Measurements from ENCODE around the gene OSBP2. TPM values are rescaled to one million over a fixed set of nuclear protein-coding genes. Genes with fewer than 3 reads are reported as not detected.

The OSBP2 gene
- polyA plus RNA-seq, 2 of the 4 experiments (the other 2 are of a cell fraction) = 2.7 to 6.0 TPM

DNA sequence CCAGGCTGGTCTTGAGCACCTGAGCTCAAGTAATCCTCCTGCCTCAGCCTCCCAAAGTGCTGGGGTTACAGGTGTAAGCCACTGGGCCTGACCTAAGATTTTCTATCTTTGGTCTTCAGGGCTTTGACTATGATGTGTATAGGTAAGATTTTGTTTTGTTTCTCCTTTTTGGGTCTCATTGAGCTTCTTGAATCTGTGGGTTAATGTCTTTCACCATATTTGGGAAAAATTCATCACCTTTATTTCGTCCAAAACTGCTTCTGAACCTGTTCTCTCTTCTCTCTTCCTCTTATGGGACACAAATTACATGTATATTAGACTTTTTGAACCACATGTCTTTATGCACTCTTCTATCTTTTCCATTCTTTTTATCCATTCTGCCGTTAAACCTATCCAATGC is 100.4 kb downstream of the OSBP2 start:
- POLR2A ChIA-PET = no interaction called here
- 57% methylated on average over 2 of the region's 2 CpGs for WGBS (ENCODE audit: missing lambda C conversion rate)

DNA sequence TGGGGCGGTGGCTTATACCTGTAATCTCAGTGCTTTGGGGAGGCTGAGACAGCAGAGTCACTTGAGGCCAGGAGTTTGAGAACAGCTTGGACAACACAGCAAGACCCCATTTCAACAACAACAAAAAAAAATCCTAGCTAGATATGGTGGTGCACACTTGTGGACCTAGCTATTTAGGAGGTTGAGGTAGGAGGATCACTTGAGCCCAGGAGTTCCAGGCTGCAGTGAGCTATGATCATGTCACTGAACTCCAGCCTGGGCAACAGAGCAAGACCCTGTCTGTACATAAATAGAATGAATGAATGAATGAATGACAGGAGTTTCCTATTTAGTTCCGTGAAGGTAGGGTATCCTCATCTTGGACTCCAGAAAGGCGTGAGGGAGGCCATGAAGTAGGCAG is 107.0 kb downstream of the OSBP2 start:
- no peak overlapping the region; the same call in 2 of the 3 replicates for H3K4me2 ChIP-seq
- FAIRE-seq (no peak), ATAC-seq (no peak), DNase-seq (ENCODE audit: low read depth in 1 of 2, low spot score in 1 of 2) (no peak)
- no peak overlapping the region for H3K4me3 ChIP-seq
- no peak overlapping the region for H3K27ac ChIP-seq
- TF ChIP-seq POLR2A (IDR thresholded peaks at IDR 0.05; ENCODE audit: low read length) (no peak), EHMT2 (IDR thresholded peaks at IDR 0.05; ENCODE audit: low read depth) (no peak), NFE2L2 (conservative IDR thresholded peaks at IDR 0.05; ENCODE audit: low read length) (no peak), JUN (IDR thresholded peaks at IDR 0.05) (no peak), MAFK (IDR thresholded peaks at IDR 0.05; ENCODE audit: partially characterized antibody) (no peak), FOSL2 (IDR thresholded peaks at IDR 0.05) (no peak), FOSL2 (CRISPR knock-in tag; IDR thresholded peaks at IDR 0.05) (no peak), EHF (CRISPR knock-in tag; IDR thresholded peaks at IDR 0.05) (no peak)
- TF ChIP-seq, protein P1, sequence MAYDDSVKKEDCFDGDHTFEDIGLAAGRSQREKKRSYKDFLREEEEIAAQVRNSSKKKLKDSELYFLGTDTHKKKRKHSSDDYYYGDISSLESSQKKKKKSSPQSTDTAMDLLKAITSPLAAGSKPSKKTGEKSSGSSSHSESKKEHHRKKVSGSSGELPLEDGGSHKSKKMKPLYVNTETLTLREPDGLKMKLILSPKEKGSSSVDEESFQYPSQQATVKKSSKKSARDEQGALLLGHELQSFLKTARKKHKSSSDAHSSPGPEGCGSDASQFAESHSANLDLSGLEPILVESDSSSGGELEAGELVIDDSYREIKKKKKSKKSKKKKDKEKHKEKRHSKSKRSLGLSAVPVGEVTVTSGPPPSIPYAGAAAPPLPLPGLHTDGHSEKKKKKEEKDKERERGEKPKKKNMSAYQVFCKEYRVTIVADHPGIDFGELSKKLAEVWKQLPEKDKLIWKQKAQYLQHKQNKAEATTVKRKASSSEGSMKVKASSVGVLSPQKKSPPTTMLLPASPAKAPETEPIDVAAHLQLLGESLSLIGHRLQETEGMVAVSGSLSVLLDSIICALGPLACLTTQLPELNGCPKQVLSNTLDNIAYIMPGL (CRISPR knock-in tag; IDR thresholded peaks at IDR 0.05; ENCODE audit: borderline replicate concordance) = no peak
- no peaks in the 10 kb centered on the region for H3K9me3 ChIP-seq
- POLR2A ChIA-PET = no interaction called here
- peaks cover 36% of the 10 kb centered on the region for H3K4me1 ChIP-seq
- CTCF ChIA-PET = no interaction called here
- 49% methylated on average over 3 of the region's 3 CpGs for WGBS (ENCODE audit: missing lambda C conversion rate)

More for the DNA sequence above, 100.4 kb downstream of the OSBP2 start:
- Histone ChIP-seq H3K4me2 (no peak overlapping the region), H3K4me1 (no peaks in the 10 kb centered on the region), H3K4me3 (no peak overlapping the region), H3K9me3 (no peaks in the 10 kb centered on the region), H3K27ac (no peak overlapping the region)
- CTCF ChIA-PET = interaction anchor here (1.1 kb wide), 2 partner anchors 12 to 26 kb away, joined by 3 to 4 read pairs; no protein-coding TSS in a partner anchor
- FAIRE-seq (no peak), ATAC-seq (no peak), DNase-seq (ENCODE audit: low read depth in 1 of 2, low spot score in 1 of 2) (no peak)
- no peak for TF ChIP-seq CHD2 (IDR thresholded peaks at IDR 0.05; ENCODE audit: low read length, partially characterized antibody)
- TF ChIP-seq, protein P2, sequence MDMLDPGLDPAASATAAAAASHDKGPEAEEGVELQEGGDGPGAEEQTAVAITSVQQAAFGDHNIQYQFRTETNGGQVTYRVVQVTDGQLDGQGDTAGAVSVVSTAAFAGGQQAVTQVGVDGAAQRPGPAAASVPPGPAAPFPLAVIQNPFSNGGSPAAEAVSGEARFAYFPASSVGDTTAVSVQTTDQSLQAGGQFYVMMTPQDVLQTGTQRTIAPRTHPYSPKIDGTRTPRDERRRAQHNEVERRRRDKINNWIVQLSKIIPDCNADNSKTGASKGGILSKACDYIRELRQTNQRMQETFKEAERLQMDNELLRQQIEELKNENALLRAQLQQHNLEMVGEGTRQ (IDR thresholded peaks at IDR 0.05) = no peak
- TF ChIP-seq RARB (CRISPR knock-in tag; IDR thresholded peaks at IDR 0.05) = no peak
- TF ChIP-seq HEYL (CRISPR knock-in tag; IDR thresholded peaks at IDR 0.05) = no peak
- no peak for TF ChIP-seq RCOR1 (IDR thresholded peaks at IDR 0.05; ENCODE audit: low read depth, low read length)

DNA sequence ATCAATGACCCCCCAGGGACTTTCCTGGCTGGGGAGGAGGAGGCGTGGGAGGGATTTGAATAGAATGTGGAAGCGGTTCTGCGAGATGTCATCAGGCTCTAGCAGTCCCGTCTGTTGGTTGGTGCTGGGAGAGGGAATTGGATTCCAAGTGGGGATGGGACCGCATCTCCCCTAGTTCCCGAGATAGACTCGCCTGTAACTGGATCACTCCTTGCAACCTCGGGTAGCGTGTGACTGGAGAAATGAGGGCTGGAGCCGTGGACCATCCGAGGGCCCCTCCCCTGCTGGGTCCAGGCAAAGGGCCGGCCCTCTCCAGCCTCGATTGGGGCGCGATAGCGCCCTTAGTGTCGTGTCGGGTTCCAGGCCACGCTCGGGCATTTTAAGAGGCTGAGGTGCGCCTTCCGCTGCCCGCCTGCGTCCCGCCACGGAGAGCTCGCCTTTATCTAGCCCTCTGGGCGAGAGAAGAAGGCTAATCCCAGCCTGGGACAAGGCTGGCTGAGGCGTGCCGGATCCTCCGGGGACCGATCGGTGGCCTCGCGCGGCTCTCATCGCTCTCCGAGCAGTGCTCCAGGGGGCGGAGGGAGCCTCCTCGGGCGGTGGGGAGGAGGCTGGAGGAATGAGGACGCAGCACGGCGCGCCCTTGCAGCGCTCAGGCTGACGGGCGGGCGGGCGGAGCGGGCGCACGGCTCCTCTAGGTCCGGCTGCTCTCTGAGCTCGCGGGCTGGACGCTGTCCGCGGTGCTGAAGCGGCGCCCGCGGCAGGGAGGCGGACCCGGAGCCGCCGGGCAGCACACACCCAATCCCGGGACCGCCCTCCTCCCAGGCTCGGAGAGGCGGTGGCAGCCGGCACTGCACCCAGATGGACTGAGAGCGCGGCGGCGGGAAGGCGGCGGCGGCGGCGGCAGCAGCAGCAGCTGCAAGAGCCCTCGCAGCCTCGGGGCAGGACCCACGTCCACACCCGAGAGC is 107.8 kb downstream of the OSBP2 start:
- Histone ChIP-seq H3K4me3 (peak overlapping the region; percentile 41), H3K27ac (peak overlapping the region in 1 of 2 experiments; percentile 78; a peak in 3 of 6 replicates), H3K9me3 (no peaks in the 10 kb centered on the region), H3K4me1 (peaks cover 39% of the 10 kb centered on the region), H3K4me2 (peak overlapping the region; percentile 99)
- ATAC-seq (peak; percentile 97 to 99), FAIRE-seq (no peak), DNase-seq (ENCODE audit: low read depth in 1 of 2, low spot score in 1 of 2) (peak; percentile 46 to 83)
- CTCF ChIA-PET = interaction anchor here (0.8 to 2.1 kb wide), 11 partner anchors 10 to 283 kb away, joined by 3 to 10 read pairs (median 4); no protein-coding TSS in a partner anchor
- POLR2A ChIA-PET = interaction anchor here (1.2 kb wide), 1 partner anchor 27 kb away, joined by 3 read pairs; no protein-coding TSS in a partner anchor
- 14% methylated on average over 20 of the region's 85 CpGs for WGBS (ENCODE audit: missing lambda C conversion rate)
- TF ChIP-seq HOXB13 (CRISPR knock-in tag; IDR thresholded peaks at IDR 0.05; ENCODE audit: low read depth) = peak; percentile 42; the same call in 1 of the 2 replicates
- TF ChIP-seq, protein P3, sequence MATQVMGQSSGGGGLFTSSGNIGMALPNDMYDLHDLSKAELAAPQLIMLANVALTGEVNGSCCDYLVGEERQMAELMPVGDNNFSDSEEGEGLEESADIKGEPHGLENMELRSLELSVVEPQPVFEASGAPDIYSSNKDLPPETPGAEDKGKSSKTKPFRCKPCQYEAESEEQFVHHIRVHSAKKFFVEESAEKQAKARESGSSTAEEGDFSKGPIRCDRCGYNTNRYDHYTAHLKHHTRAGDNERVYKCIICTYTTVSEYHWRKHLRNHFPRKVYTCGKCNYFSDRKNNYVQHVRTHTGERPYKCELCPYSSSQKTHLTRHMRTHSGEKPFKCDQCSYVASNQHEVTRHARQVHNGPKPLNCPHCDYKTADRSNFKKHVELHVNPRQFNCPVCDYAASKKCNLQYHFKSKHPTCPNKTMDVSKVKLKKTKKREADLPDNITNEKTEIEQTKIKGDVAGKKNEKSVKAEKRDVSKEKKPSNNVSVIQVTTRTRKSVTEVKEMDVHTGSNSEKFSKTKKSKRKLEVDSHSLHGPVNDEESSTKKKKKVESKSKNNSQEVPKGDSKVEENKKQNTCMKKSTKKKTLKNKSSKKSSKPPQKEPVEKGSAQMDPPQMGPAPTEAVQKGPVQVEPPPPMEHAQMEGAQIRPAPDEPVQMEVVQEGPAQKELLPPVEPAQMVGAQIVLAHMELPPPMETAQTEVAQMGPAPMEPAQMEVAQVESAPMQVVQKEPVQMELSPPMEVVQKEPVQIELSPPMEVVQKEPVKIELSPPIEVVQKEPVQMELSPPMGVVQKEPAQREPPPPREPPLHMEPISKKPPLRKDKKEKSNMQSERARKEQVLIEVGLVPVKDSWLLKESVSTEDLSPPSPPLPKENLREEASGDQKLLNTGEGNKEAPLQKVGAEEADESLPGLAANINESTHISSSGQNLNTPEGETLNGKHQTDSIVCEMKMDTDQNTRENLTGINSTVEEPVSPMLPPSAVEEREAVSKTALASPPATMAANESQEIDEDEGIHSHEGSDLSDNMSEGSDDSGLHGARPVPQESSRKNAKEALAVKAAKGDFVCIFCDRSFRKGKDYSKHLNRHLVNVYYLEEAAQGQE (IDR thresholded peaks at IDR 0.05) = peak; percentile 98
- no peak for TF ChIP-seq CHD4 (IDR thresholded peaks at IDR 0.05; ENCODE audit: borderline replicate concordance)
- TF ChIP-seq NR3C1 (IDR thresholded peaks at IDR 0.05) = no peak
- TF ChIP-seq EHMT2 (IDR thresholded peaks at IDR 0.05; ENCODE audit: low read depth) = 0 out of 2 replicates have a peak, but pooled peaks have one; percentile 48
- no peak for TF ChIP-seq RCOR1 (IDR thresholded peaks at IDR 0.05; ENCODE audit: low read depth, low read length)
- no peak for TF ChIP-seq ZC3H11A (IDR thresholded peaks at IDR 0.05)
- TF ChIP-seq FOXS1 (CRISPR knock-in tag; IDR thresholded peaks at IDR 0.05) = peak; percentile 52; the same call in 1 of the 2 replicates
- no peak for TF ChIP-seq KDM5A (IDR thresholded peaks at IDR 0.05)
- TF ChIP-seq, protein P4, sequence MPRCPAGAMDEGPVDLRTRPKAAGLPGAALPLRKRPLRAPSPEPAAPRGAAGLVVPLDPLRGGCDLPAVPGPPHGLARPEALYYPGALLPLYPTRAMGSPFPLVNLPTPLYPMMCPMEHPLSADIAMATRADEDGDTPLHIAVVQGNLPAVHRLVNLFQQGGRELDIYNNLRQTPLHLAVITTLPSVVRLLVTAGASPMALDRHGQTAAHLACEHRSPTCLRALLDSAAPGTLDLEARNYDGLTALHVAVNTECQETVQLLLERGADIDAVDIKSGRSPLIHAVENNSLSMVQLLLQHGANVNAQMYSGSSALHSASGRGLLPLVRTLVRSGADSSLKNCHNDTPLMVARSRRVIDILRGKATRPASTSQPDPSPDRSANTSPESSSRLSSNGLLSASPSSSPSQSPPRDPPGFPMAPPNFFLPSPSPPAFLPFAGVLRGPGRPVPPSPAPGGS (IDR thresholded peaks at IDR 0.05) = no peak
- TF ChIP-seq, protein P5, sequence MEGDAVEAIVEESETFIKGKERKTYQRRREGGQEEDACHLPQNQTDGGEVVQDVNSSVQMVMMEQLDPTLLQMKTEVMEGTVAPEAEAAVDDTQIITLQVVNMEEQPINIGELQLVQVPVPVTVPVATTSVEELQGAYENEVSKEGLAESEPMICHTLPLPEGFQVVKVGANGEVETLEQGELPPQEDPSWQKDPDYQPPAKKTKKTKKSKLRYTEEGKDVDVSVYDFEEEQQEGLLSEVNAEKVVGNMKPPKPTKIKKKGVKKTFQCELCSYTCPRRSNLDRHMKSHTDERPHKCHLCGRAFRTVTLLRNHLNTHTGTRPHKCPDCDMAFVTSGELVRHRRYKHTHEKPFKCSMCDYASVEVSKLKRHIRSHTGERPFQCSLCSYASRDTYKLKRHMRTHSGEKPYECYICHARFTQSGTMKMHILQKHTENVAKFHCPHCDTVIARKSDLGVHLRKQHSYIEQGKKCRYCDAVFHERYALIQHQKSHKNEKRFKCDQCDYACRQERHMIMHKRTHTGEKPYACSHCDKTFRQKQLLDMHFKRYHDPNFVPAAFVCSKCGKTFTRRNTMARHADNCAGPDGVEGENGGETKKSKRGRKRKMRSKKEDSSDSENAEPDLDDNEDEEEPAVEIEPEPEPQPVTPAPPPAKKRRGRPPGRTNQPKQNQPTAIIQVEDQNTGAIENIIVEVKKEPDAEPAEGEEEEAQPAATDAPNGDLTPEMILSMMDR (IDR thresholded peaks at IDR 0.05) = no peak

Data from A549 (cell line).